Activated CD8-positive, alpha-beta memory T cell treated with anti-CD3 and anti-CD28 coated beads, Interleukin-2, amount 50 U/mL, for 4 hours (primary cell): ENCODE results near the gene TXNRD2.
A peak's percentile ranks its signal among the peaks of the same experiment; 100 is the strongest.

Experiments used
- DNase-seq: peaks from one replicate; pipeline ENCODE4 v3.0.0-alpha.2; 2020

TXNRD2 gene

GRCh38 chr22:19941365-19942082 lies at the start of gene TXNRD2, which contains the start of gene COMT:
Gene TXNRD2 (minus strand): TSS chr22:19941818. CDS start chr22:19941803, 15 bp downstream.
Gene COMT (plus strand): TSS chr22:19941772. CDS start chr22:19962527, 20,755 bp downstream.
- DNase-seq: peak; percentile 71

DNA sequence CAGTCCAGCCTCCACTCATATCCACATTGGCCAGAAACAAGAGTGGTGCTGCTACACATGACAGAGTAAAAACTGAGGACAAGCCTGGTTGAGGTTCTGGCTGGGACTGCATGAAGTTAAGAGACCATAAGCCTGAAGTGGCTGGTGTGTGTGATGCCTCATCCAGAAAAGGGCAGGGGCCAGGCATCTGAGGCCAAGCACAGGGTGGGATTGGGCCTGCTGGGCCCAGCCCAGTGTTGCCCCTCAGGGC lies 49.7 kb upstream of the TXNRD2 start:
- DNase-seq: no peak

DNA sequence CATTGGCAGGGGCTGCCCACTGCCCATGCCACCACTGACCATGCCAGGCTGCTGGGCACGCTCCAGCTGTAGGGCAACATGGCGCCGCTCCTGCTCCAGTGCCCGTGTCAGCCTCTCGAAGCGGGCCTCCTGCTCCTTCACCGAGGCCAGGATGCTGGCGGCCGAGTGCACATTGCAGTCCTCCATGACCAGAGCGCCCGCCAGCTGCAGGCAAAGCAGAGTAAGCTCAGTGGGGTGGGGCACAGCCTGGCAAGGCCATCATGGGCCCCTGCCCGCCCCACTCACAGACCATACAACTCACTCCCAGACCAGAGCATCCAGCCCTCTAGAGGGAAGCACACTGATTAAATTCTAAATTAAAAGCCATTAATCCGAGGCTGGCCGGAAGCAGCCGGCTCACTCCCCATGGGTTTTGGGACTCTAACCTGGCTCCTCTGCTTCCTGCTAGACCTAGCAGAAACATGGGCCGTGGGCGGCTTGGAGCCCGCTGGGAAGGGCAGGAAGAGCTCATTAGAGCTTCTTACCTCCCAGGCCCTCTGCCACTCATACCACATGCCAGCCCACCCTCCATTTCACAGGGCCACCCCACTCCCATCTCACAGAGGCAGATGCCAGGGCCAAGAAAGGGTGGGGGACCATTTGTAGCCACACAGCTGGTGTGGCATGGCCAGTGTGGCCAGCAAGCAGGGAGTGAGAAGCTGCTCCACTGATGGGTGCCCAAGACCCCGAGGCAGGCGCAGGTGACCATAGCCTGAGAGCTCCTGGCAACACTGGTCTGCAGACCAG lies 49.2 kb upstream of the TXNRD2 start:
- no peak for DNase-seq

GRCh38 chr22:19990188-19990587 lies 48.6 kb upstream of the TXNRD2 start:
- no peak for DNase-seq

DNA sequence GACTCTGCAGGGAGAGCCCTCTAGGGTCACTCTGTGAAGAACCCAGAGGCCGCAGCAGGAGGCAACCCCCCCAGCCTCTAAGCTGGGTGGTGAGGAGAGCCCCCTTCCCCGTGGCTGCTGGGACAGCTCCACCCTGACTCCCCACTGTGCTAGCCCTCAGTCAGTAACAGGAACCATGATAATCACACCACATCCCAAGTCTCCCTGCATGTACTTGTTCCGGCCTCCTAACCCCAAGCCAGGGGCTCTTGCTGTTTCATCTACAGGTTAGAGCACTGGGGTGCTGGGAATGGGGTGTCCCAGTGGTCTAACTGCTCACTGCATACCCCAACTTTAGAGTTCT lies 48.1 kb upstream of the TXNRD2 start:
- no peak for DNase-seq

DNA sequence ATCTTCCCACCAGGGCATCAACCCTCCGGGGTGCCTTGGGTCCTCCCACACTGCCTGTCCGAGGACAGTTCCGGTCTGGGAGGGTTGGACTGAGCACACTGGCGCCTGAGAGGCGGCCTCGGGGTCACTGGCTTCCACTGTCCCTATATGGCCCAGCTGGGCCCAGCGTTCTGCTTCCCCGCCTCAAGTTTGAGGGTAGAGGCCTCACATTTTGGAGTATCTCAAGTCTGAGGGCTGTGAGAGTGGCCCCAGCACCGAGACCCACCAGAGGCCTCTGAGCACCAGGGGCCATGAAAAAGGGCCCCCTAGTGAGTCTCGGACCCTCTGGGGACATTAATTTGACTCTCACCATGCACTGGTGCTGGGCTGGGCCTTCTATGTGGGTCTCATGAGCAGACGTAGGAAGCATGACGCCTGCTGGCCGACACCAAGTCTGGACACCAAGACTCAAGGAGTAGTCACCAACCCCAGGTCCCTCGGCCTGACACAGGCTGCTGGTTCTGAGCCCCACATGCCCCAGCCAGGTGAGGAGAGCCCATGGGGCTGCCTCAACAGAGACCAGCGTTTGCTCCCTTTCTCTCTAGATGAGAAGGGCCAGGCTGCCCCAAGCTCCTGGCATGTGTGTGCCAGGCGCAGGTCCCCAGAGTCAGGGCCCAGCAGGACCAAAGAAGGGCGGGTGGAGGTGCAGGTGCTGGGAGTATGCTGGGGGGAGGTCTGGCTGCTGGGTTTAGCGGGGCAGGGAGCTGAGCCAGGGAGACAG lies 47.5 kb upstream of the TXNRD2 start:
- no peak for DNase-seq

DNA sequence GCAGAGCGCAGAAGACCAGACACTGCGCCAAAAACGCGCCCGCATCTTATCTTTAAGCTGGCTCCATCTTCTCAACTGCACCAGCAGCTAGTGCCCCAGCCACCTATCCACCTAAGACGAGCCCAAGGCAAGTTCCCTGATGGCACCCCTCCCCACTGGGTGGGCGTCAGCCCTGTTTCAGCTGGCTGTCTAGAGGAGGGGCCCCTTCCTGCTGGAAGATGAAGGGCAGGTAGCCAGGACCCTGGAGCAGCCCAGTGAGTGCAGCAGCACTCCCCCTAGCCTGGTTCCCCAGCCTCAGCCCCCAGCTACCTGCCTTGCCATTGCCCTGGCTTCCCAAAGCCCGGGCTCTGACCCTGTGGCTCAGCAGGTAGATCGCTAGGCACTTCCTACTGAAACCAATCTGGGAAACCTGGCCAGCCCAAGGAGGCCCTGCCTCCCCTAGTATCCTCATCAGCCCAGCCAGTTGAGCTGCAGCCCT lies 46.8 kb upstream of the TXNRD2 start:
- no peak for DNase-seq

DNA sequence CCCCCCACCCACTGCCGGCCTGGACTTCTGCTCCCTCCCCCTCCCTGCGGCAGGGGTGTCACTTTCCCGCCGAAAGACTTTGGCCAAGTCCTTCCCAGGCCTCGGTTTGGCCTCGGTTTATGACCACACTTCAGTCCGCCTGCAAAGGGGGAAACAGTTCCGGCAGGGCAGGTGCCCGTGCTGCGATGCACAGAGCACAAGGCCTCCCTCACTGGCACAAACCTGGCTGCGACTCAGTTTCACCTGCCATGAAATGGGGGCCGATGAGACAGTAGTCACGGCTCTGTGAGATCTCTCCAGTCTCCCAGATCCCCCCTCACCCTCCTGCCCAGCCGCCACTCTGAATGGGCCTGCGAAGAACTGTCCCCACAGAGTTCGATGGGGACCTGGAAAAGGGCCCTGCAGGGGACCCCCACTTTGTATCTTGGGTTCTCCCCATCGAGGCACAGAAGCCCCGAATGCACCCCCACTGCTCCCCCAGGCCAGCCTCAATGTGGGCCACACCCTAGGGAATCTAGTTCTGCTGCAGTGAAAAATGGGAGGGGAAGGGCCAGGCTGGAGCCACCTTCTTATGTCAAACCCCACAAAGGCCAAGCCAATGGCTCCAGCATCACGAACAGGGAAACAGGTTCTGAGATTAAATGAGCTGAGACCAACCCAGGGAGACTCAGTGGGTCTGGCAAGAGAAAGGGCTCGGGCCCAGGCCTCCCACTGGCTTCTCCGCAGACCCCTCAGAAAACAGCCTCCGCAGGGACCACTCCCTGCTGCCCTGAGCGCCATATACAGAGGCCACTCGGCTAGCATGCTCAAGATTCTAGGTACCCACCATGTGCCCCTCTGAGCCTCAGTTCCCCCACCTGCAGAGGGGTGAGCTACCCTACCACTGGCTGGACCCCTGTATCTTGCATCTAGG lies 46.0 kb upstream of the TXNRD2 start:
- DNase-seq: no peak

GRCh38 chr22:19986410-19987341 lies 45.1 kb upstream of the TXNRD2 start:
- DNase-seq: peak; percentile 49

DNA sequence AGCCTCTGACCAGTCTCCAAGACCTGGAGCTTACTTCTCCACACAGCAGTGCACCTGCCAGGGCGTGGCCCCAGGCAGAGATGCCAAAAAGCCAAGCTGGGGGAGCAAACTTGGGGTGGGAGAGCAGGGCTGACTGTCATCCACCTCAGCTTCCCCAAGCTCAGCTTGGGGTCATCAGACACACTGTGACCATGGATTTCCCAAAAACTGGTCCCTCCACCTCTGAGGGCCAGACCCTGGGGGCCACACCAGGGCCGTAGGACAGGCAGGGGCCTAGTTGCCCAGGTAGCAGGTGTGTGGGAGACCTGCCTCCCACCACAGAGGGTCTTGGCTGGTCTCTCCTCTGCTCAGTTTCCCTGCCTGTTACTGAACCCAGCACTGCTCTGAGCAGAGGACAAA lies 44.4 kb upstream of the TXNRD2 start:
- no peak for DNase-seq

GRCh38 chr22:19984851-19985811 lies 43.5 kb upstream of the TXNRD2 start:
- DNase-seq: no peak

- no peak for DNase-seq
These were observed 42.7 kb upstream of the TXNRD2 start for GRCh38 chr22:19984201-19984753.

- DNase-seq: no peak
These were observed 42.1 kb upstream of the TXNRD2 start for GRCh38 chr22:19983741-19984140.

- no peak for DNase-seq
These were observed 41.5 kb upstream of the TXNRD2 start for GRCh38 chr22:19982991-19983578.

DNA sequence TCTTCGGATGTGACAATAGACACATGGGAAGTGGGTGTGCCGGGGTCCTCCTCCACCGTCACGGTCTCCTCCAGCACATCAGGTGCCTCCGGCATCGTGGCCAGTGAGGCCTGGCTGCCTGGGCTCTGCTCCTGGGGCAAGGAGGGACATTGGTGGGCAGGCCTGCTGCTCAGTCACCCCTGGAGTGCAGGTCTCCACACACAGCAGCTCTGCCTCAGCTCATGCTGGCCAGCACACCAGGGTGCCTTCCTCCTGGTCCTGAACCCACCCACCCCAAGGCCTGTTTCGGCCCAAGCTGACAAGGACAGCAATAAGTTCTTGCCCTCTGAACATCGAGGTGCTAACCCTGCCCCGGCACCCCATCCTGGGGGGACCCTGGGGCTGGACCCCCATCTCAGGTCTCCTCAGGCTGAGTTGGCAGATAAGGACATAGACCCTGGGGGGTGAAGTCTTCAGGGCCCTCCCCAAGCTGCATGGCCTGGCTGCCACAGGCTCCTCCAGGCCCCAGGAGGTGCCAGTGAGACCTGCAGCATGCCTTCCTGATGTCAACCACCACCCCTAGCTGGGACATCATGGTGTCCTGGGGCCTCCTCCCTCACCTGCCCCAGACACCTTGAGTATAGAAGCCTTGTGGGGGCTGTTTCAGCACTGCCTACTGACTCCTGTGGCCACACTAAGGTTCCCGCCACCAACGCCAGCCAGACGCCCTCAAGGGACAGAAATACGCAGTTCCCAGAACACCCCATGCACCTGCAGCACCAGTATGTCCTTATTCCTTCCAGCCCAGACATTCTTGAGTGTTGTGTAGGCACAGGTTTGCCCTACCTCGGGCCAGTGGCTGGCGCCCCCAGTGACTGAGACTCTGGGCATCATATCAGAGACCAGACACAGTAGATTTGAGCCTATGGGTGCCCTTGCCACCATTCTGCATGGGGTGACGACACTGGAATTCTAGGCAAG lies 40.6 kb upstream of the TXNRD2 start:
- no peak for DNase-seq

GRCh38 chr22:19981171-19981960 lies 39.7 kb upstream of the TXNRD2 start:
- DNase-seq: no peak

- no peak for DNase-seq
These were observed 39.1 kb upstream of the TXNRD2 start for GRCh38 chr22:19980766-19981165.
